ENCODE measurements around the gene ADORA1.

ADORA1 gene

DNA sequence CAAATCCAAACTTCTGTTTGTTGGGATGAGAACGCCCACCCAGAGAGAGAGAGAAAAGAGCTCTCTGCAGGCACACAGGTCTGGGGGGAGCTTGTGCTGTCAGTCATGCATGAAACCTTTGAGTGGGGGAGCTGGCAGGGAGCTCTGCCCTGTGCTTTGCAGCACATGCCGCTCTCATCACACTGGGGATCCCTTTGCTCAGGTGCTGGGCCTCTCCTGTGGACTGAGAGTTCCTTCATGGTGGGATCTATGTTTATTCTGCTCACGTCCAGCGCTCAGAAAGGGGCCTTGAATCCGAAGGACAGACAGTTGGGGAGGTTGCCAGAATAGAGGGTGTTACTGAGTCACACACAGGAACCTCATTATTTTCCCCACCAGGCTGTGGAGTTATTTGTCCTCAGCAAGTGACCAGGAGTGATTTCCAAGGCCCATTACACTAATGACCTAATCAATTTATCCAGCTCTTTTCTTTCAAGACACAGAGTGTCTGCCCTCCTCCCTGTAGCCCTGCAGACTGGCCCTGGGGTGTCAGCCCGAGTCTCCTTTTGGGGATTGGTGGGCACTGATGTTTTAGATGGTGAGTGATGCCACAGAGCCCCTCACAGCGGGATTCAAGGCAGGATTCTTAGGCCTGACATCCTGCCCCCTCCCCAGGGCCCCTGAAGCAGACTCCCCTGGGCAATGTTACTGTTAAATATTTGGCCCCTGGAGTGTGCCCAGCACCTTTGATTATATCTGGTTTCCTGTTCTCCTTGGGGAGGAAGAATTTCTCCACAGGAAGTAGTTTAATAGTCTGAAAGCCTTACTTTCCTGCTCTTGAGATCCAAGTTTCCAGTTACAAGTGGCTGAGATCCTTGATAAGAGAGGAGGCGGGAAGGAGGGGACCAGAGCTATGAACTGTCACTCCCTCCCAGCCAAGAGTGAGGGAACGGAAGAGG is 25.8 kb downstream of the ADORA1 start:
- no peak for TF ChIP-seq RAD21 (IDR thresholded peaks at IDR 0.05; ENCODE audit: low read depth)
- no peak for TF ChIP-seq CREB1 (IDR thresholded peaks at IDR 0.05; ENCODE audit: low read depth)
- TF ChIP-seq, protein P1, sequence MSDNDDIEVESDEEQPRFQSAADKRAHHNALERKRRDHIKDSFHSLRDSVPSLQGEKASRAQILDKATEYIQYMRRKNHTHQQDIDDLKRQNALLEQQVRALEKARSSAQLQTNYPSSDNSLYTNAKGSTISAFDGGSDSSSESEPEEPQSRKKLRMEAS (IDR thresholded peaks at IDR 0.05), result peak; percentile 48
- peak; percentile 95 for TF ChIP-seq EP300 (IDR thresholded peaks at IDR 0.05; ENCODE audit: borderline replicate concordance)
- TF ChIP-seq YY1 (IDR thresholded peaks at IDR 0.05; ENCODE audit: low read depth), result 0 out of 2 replicates have a peak, but pooled peaks have one; percentile 18
- peak; percentile 65; the same call in 1 of the 2 replicates for TF ChIP-seq CEBPB (IDR thresholded peaks at IDR 0.05)
- TF ChIP-seq TAF1 (IDR thresholded peaks at IDR 0.05; ENCODE audit: low read depth), result no peak; the same call in 1 of the 2 replicates
- TF ChIP-seq USF1 (IDR thresholded peaks at IDR 0.05), result no peak
- peak; percentile 79 for TF ChIP-seq NFIC (IDR thresholded peaks at IDR 0.05)
- TF ChIP-seq ZBTB7A (IDR thresholded peaks at IDR 0.05; ENCODE audit: low read depth), result peak; percentile 44
- peak; percentile 89 for TF ChIP-seq TEAD4 (IDR thresholded peaks at IDR 0.05)
- TF ChIP-seq EGR1 (IDR thresholded peaks at IDR 0.05), result peak; percentile 48; the same call in 1 of the 2 replicates
- TF ChIP-seq, protein P2, sequence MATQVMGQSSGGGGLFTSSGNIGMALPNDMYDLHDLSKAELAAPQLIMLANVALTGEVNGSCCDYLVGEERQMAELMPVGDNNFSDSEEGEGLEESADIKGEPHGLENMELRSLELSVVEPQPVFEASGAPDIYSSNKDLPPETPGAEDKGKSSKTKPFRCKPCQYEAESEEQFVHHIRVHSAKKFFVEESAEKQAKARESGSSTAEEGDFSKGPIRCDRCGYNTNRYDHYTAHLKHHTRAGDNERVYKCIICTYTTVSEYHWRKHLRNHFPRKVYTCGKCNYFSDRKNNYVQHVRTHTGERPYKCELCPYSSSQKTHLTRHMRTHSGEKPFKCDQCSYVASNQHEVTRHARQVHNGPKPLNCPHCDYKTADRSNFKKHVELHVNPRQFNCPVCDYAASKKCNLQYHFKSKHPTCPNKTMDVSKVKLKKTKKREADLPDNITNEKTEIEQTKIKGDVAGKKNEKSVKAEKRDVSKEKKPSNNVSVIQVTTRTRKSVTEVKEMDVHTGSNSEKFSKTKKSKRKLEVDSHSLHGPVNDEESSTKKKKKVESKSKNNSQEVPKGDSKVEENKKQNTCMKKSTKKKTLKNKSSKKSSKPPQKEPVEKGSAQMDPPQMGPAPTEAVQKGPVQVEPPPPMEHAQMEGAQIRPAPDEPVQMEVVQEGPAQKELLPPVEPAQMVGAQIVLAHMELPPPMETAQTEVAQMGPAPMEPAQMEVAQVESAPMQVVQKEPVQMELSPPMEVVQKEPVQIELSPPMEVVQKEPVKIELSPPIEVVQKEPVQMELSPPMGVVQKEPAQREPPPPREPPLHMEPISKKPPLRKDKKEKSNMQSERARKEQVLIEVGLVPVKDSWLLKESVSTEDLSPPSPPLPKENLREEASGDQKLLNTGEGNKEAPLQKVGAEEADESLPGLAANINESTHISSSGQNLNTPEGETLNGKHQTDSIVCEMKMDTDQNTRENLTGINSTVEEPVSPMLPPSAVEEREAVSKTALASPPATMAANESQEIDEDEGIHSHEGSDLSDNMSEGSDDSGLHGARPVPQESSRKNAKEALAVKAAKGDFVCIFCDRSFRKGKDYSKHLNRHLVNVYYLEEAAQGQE (IDR thresholded peaks at IDR 0.05; ENCODE audit: low read depth), result no peak
- TF ChIP-seq FOXM1 (IDR thresholded peaks at IDR 0.05; ENCODE audit: borderline replicate concordance, low read depth), result peak; percentile 95
- TF ChIP-seq TCF12 (IDR thresholded peaks at IDR 0.05; ENCODE audit: low read depth), result peak; percentile 96

DNA sequence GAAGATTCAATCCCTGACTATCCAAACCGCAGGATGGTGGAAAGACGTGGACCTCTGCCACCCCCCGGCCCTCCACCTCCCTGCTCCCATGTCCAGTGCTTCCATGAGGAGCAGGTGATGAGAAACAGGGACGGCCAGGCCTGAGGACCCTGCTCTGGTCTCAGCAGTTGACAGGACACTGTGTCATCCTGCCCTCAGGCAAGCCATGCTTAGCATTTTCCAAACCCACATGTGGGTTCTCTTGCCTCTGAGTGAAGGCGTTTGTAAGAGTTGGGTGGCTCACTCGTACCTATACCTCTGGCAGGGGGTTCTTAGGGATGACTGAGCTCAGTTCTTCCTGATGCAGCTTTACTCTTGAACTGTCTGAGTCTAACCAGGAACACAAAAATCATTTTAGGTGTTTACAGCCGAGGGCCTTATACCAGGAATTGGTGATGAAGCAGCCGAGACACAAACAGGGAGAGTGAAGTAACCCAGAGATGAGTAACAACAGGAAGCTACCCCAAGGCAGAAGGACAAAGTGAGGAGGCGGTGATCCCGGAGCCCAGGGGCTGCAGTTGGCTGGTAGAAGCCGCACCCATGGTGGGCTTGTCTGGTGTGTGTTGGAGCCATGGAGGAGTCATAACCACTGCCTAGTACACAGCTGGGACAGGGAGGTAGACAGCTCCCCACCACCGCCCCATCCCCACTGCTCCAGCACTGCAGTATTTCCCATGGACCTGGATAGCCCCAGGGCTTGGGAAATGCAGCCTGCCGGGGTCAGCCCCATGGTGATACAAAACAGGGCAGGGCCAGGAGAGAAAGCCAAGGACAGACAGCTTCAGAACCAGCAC is 26.7 kb downstream of the ADORA1 start:
- no peak for TF ChIP-seq TCF12 (IDR thresholded peaks at IDR 0.05; ENCODE audit: low read depth)
- TF ChIP-seq, protein P1 (IDR thresholded peaks at IDR 0.05), result no peak
- no peak for TF ChIP-seq YY1 (IDR thresholded peaks at IDR 0.05; ENCODE audit: low read depth)
- TF ChIP-seq, protein P2 (IDR thresholded peaks at IDR 0.05; ENCODE audit: low read depth), result no peak
- TF ChIP-seq RAD21 (IDR thresholded peaks at IDR 0.05; ENCODE audit: low read depth), result no peak
- no peak for TF ChIP-seq EGR1 (IDR thresholded peaks at IDR 0.05)
- no peak for TF ChIP-seq USF1 (IDR thresholded peaks at IDR 0.05)
- TF ChIP-seq ZBTB7A (IDR thresholded peaks at IDR 0.05; ENCODE audit: low read depth), result no peak
- no peak for TF ChIP-seq EP300 (IDR thresholded peaks at IDR 0.05; ENCODE audit: borderline replicate concordance)
- no peak for TF ChIP-seq CREB1 (IDR thresholded peaks at IDR 0.05; ENCODE audit: low read depth)
- TF ChIP-seq TEAD4 (IDR thresholded peaks at IDR 0.05), result no peak

DNA sequence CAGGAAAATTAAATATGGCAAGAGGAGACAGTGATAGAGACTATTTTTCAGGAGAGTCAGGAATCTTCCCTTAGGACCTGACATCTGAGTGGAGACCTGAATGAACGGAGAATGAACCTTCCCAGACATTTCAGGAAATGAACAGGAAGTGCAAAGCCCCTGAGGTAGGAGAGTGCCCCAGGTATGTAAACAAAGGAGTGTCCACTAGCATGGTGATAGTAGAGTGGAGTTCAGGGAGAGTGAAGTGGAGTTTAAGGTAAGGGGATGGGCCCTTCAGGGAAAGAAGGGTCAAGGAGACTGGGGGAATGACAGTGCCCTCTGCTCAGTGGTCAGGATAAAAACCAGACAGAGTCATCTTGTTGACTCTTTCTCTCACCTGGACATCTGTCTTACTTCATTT is 28.8 kb downstream of the ADORA1 start:
- TF ChIP-seq YY1 (IDR thresholded peaks at IDR 0.05; ENCODE audit: low read depth), result no peak

- TF ChIP-seq EP300 (IDR thresholded peaks at IDR 0.05; ENCODE audit: borderline replicate concordance) (no peak), ZBTB7A (IDR thresholded peaks at IDR 0.05; ENCODE audit: low read depth) (no peak), TCF12 (IDR thresholded peaks at IDR 0.05; ENCODE audit: low read depth) (no peak), NFIC (IDR thresholded peaks at IDR 0.05) (no peak), FOXM1 (IDR thresholded peaks at IDR 0.05; ENCODE audit: borderline replicate concordance, low read depth) (no peak), TEAD4 (IDR thresholded peaks at IDR 0.05) (no peak), TAF1 (IDR thresholded peaks at IDR 0.05; ENCODE audit: low read depth) (no peak), CEBPB (IDR thresholded peaks at IDR 0.05) (no peak), YY1 (IDR thresholded peaks at IDR 0.05; ENCODE audit: low read depth) (no peak), USF1 (IDR thresholded peaks at IDR 0.05) (no peak), RAD21 (IDR thresholded peaks at IDR 0.05; ENCODE audit: low read depth) (no peak), CREB1 (IDR thresholded peaks at IDR 0.05; ENCODE audit: low read depth) (no peak), EGR1 (IDR thresholded peaks at IDR 0.05) (no peak)
- TF ChIP-seq, protein P1 (IDR thresholded peaks at IDR 0.05), result no peak
- TF ChIP-seq, protein P2 (IDR thresholded peaks at IDR 0.05; ENCODE audit: low read depth), result no peak
Observed at GRCh38 chr1:203158423-203158822, 30.9 kb downstream of the ADORA1 start.

Data from Ishikawa (cell line).